GM21360 (cell line): ENCODE measurements around the gene SEPSECS.
"Not testable (repeated sequence)": the region's sequence is repeated elsewhere in the genome, so short reads cannot be mapped to it uniquely, and the experiment has no call there.

Experiments used
- ATAC-seq: cut with Tn5 transposase; IDR thresholded peaks from one replicate; pipeline ENCODE4 v1.9.1; 2021; ENCODE audit warnings: mild to moderate bottlenecking, moderate library complexity; ENCODE audit not compliant: unreplicated experiment

The SEPSECS gene

DNA sequence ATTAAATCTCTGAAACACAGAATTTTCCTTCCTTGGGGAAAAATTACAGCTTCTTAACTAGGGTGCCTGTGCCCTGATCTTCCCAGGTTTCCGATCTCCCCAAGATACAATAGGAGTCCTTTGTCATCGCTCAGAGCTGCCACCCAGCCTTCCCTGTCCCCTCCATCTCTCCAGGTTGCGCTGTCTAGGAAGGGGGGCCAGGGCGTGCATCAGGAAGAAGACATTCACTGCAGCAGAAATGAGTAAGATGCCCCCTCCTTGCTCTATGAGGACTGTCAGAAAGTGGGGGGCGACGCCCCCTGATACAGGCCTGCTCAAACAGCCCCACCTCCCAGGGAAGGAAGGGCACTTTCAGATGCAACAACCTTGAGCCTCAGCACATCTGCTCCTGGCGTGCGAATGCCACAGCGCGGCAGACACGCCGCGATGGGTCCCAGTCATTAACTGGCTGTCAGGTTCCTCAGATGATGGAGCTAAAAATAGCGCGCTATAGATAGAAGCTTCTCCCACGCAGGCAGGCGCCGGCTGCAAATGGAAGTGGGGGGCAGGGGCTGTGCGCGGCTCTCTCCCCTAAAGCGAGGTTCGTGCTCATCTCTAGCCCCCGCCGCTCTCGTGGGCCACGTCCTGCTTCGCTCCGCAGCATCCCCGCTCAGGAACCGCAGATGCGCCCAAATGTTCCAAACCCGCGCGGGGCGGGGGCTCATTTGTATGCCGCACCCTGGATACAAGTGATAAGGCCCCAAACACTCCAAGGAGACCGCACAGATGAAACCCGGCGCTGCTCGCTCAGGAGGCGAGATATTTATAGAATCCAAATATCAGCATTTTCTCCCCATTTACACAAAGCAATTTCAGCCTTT lies 71.9 kb downstream of the SEPSECS start:
- ATAC-seq: no peak

DNA sequence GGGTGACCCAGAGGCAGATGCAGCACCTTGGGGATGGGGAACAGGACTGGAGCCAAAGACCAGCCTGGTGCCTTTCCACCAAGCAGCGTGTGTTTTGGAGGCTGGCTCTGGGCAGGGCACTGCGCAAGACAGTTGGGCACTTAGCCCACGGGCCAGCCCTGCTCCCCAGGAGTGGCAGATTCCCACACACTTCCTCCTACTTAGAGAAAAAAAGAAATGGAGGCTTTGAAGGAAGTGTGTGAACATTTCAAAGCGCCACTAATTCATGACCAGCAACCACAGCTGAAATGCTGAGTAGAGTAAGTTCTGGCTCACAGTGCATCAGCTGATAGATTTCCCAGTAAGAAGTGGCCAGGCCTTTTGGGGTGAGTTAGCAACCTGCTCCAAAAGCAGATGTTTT lies 74.6 kb downstream of the SEPSECS start:
- ATAC-seq: no peak

GRCh38 chr4:25083441-25083840 lies 76.8 kb downstream of the SEPSECS start:
- not testable (repeated sequence) for ATAC-seq

DNA sequence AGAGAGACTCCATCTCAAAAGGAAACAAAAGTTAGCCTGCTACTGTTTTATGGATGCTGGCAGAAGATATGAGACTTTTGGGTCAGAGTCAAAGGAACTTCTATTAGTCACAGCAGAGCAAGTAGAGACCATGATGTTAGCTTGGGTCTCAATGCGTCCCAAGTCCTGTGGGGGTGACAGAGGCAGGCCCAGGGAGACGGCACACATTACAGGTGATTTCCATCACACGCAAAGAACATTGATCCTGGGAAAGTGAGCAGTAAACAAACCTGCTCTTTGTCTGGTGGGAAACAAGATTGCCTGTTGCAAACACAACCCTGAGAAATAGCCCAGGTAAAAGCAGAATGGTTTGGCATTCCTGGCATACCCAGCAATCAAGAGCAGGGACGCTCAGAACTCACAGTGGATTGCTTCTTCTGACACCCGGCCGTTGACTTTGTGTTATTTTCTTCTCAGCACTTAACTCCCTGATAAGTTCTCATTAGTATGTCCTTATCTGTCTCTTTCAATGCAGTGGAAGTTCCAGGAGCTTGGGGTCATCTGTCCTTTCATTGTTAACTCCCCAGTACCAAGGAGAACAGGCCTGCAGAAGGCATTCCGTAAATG lies 78.3 kb downstream of the SEPSECS start:
- ATAC-seq: no peak

- ATAC-seq: no peak
Measured at GRCh38 chr4:25080571-25080970, 79.7 kb downstream of the SEPSECS start.

DNA sequence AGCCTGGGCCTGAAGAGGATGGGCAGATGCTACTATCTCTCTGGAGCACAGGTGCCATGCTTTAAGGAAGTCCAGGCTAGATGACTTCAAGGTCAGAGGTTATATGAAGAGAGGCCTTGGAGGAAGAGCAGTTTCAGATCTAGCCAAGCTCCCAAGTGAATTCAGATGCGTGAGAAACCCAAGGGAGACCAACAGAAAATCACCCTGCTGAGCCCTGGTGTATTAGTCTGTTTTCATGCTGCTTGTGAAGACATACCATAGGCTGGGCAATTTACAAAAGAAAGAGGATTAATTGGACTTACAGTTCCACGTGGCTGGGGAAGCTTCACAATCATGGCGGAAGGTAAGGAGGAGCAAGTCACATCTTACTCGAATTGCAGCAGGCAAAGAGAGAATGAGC lies 81.7 kb downstream of the SEPSECS start:
- no peak for ATAC-seq

GRCh38 chr4:25076625-25077398 lies 83.4 kb downstream of the SEPSECS start:
- no peak for ATAC-seq

- no peak for ATAC-seq
Measured at GRCh38 chr4:25075851-25076250, 84.4 kb downstream of the SEPSECS start.

- no peak for ATAC-seq
Measured at GRCh38 chr4:25075129-25075528, 85.1 kb downstream of the SEPSECS start.

DNA sequence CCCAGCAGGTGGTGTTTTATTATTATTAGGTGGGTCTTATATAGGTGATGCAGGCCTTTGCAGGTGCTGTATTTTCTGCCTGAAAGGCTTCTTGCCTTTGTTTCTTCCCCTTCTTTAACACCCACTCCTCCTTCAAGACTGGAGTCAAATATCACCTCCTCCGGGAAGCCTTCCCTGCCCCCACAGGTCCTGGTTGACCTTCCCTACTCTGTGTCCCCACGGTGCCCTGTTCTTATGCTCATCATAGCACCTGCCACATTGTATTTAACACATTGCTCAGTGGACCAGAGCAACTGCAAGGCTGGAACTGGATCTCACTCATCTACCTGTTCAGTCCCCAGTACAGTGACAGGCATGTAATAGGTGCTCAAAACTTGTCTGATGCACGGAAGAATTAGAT lies 89.7 kb downstream of the SEPSECS start:
- no peak for ATAC-seq
